Measurements from ENCODE around the gene OLFM1.

Gene OLFM1

DNA sequence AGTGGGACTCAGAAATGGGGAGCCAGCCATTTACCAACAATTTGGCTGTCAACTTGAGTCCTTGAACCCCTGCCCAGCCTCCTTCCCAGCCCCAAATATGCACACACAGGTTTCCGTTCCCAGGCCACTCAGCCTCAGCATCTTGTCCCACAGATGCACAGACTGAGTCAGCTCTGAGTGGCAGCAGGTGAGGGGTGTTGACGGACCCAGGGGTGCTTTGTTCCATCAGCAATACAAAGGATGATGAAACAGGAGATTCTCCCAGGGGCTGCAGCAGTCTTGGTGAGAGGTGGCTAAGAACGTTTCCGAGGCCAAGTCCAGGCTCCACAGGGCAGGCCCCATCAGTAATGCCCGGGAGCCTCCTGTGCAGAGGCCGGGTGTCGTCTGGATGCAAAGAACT lies 4.9 kb upstream of the OLFM1 start:
- no peak for TF ChIP-seq REST (IDR thresholded peaks at IDR 0.05; ENCODE audit: insufficient read depth in 1 of 2, low read depth in 2 of 2, low read length in 2 of 2)
- no peak for TF ChIP-seq TAF1 (IDR thresholded peaks at IDR 0.05; ENCODE audit: borderline replicate concordance, insufficient read depth, low read length)
- no peak for TF ChIP-seq SIN3A (IDR thresholded peaks at IDR 0.05; ENCODE audit: borderline replicate concordance, insufficient read depth, low read length)
- no peak for TF ChIP-seq FOXP2 (optimal IDR thresholded peaks at IDR 0.05; ENCODE audit: borderline replicate concordance, extremely low read depth, extremely low read length, insufficient read depth)
- TF ChIP-seq POLR2AphosphoS5 (IDR thresholded peaks at IDR 0.05; ENCODE audit: low read depth, low read length) = no peak

DNA sequence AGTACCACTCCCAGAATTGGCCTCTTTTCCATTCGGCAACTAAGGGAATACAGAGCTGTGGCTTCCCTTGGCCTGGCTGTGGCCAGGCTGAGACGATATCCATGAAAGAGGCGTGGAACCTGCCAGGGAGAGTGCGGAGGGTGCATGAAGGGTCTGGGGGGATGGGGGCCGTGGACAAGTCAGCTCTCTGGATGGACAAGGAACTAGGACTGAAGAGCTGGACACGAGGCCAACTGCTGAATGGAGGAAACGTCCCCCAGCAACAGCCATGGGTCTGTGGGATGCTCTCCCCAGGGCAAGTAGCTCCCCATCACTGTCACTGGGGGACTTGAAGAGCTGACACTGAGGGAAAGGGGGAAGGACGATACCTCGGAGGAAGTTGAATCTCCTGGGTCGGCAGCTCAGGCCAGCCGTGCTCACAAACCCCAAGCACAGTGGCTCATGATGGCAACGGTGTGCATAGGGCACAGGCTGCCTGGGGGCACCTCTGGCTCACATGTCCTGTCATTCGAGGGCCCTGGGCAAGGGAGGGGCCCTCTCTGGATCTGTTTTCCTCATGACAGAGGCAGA lies 4.1 kb upstream of the OLFM1 start:
- TF ChIP-seq FOXP2 (optimal IDR thresholded peaks at IDR 0.05; ENCODE audit: borderline replicate concordance, extremely low read depth, extremely low read length, insufficient read depth) (no peak), TAF1 (IDR thresholded peaks at IDR 0.05; ENCODE audit: borderline replicate concordance, insufficient read depth, low read length) (no peak), SIN3A (IDR thresholded peaks at IDR 0.05; ENCODE audit: borderline replicate concordance, insufficient read depth, low read length) (no peak), POLR2AphosphoS5 (IDR thresholded peaks at IDR 0.05; ENCODE audit: low read depth, low read length) (no peak), REST (IDR thresholded peaks at IDR 0.05; ENCODE audit: insufficient read depth in 1 of 2, low read depth in 2 of 2, low read length in 2 of 2) (no peak)

- TF ChIP-seq TAF1 (IDR thresholded peaks at IDR 0.05; ENCODE audit: borderline replicate concordance, insufficient read depth, low read length) = no peak
- TF ChIP-seq REST (IDR thresholded peaks at IDR 0.05; ENCODE audit: insufficient read depth in 1 of 2, low read depth in 2 of 2, low read length in 2 of 2) = no peak
- no peak for TF ChIP-seq FOXP2 (optimal IDR thresholded peaks at IDR 0.05; ENCODE audit: borderline replicate concordance, extremely low read depth, extremely low read length, insufficient read depth)
- TF ChIP-seq SIN3A (IDR thresholded peaks at IDR 0.05; ENCODE audit: borderline replicate concordance, insufficient read depth, low read length) = no peak
- no peak for TF ChIP-seq POLR2AphosphoS5 (IDR thresholded peaks at IDR 0.05; ENCODE audit: low read depth, low read length)
Observed at GRCh38 chr9:135083831-135084230, 3.6 kb upstream of the OLFM1 start.

- TF ChIP-seq REST (IDR thresholded peaks at IDR 0.05; ENCODE audit: insufficient read depth in 1 of 2, low read depth in 2 of 2, low read length in 2 of 2) = no peak
Observed at GRCh38 chr9:135084262-135084661, 3.2 kb upstream of the OLFM1 start.

All from PFSK-1 (cell line).